Activated CD8-positive, alpha-beta memory T cell treated with anti-CD3 and anti-CD28 coated beads for 36 hours (primary cell): Measurements from ENCODE around the gene RAI1. TPM values are rescaled to one million over a fixed set of nuclear protein-coding genes. Genes with fewer than 3 reads are reported as not detected.

Source experiments
- CTCF ChIA-PET: fragments of 350-600 bp; sonication (Branson Sonifier 250); formaldehyde crosslinking; loops from one replicate; lab custom pipeline; 2021; ENCODE audit warnings: antibody characterized with exemption; lab: Charles Lee
- POLR2A ChIA-PET: fragments of 350-600 bp; sonication (Branson Sonifier 250); formaldehyde crosslinking; loops from one replicate; lab custom pipeline; 2021; ENCODE audit warnings: antibody characterized with exemption; lab: Charles Lee
- total RNA-seq, 2 experiments: library from RNA; stranded (reverse); gene quantifications; one replicate each; pipeline ENCODE4 v1.2.3, GENCODE V29; 2021

RAI1 gene
- total RNA-seq, 2 experiments from 2014 or later: 21.3 to 21.6 TPM

DNA sequence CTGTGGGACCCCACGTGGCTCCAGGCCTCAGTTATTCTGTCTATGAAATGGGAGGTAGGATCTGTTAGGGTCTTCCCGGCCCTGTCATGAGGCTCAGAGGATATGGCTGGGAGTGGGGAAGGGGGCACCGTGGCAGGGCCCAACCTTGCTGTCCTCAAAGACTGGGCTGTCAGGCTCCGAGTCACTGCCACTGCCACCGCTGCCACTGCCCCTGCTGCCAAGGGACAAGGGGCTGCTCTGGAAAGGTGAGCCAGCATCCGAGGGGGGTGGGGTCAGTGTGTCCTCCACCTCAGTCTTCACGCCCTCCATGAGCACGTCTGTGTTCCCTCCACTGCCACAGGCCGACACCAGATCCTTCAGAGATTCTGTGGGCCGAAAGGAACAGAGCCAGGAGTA is 136.3 kb downstream of the RAI1 start:
- ChIA-PET POLR2A (interaction anchor here (0.9 kb wide), 1 partner anchor 19 kb away, joined by 8 read pairs; the partner anchor contains the start of gene SREBF1), CTCF (interaction anchor here (3.7 kb wide), 1 partner anchor 42 kb away, joined by 12 read pairs; no protein-coding TSS in a partner anchor)

DNA sequence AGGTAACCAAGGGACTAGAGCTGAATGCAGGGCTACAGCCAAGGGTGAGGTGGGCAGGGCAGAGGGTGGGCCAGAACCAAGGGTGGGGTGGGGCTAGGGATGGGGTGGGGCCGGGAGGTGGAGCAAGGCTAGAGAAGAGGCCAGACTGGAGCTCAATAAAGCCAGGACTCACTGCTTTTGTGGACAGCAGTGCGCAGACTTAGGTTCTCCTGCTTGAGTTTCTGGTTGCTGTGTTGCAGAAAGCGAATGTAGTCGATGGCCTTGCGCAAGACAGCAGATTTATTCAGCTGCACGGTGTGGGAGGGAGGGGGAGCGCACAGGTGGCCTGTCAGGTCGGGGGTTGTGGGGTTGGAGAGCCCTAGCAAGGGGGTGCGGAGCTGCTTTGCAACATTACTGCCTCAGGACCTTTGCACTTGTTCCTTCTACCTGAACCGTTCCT is 136.8 kb downstream of the RAI1 start:
- CTCF ChIA-PET: interaction anchor here (3.0 to 3.7 kb wide), 2 partner anchors 36 to 42 kb away, joined by 10 to 12 read pairs; no protein-coding TSS in a partner anchor
- POLR2A ChIA-PET: interaction anchor here (0.9 kb wide), 1 partner anchor 18 kb away, joined by 8 read pairs; the partner anchor contains the start of gene SREBF1

DNA sequence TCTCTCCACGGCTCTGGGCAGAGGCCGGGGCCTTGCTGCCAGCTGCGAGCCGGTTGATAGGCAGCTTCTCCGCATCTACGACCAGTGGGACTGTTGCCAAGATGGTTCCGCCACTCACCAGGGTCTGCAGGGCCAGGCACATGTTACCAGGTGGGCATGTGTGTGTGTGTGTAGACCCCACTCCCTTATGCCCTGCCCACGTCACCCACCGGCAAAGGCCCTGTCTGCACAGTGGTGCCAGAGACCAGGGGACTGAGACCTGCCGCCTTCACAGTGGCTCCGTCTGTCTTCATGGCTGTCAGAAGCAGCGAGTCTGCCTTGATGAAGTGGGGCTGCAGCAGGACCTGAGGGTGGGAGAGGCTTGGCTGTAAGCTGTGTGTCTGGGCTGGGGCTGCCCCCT is 137.9 kb downstream of the RAI1 start:
- ChIA-PET POLR2A (interaction anchor here (3.2 kb wide), 1 partner anchor 17 kb away, joined by 16 read pairs; the partner anchor contains the start of gene SREBF1), CTCF (interaction anchor here (3.0 to 3.7 kb wide), 2 partner anchors 35 to 41 kb away, joined by 10 to 12 read pairs; no protein-coding TSS in a partner anchor)

DNA sequence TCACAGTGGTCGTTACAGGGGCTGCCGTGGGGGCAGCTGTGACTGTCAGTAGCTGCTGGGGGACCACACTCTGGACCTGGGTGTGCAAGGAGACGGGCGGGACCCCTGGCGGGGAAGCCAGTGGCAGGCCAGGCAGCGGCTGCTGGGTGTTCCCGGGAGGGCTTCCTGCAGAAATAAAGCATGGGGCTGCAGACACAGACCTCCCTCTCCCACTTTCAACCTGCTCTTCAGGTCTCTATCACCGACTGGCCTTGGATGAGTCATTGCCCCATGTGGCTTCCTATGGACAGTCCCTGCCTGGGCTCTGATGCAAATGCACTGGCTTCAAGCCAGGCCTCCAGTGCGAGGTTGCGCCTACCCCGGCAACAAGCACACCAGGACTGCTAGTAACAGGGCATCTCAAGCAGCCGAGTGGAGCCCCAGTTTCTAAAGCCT is 138.3 kb downstream of the RAI1 start:
- CTCF ChIA-PET: interaction anchor here (1.5 to 3.7 kb wide), 3 partner anchors 16 to 40 kb away, joined by 5 to 12 read pairs (median 10); no protein-coding TSS in a partner anchor

DNA sequence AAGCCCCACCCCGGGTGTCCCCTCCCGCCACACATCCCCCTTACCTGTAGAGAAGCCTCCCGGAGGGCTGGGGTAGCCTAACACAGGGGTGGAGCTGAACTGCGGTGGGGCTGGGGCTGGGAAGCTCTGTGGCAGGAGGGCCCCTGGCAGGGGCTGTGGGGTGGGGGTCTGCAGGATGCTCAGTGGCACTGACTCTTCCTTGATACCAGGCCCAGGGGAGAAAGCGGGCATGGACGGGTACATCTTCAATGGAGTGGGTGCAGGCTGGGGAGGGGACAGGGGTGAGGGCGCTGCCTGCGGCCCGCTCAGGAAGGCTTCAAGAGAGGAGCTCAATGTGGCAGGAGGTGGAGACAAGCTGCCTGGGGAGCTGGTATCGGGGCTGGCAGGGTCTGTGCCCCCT is 138.8 kb downstream of the RAI1 start:
- ChIA-PET POLR2A (interaction anchor here (0.6 to 3.2 kb wide), 3 partner anchors 11 to 136 kb away, joined by 3 to 16 read pairs (median 4); partner anchors contain the start of gene SREBF1), CTCF (interaction anchor here (1.2 to 3.7 kb wide), 5 partner anchors 7 to 40 kb away, joined by 3 to 12 read pairs (median 8); no protein-coding TSS in a partner anchor)

More for the DNA sequence above, 138.3 kb downstream of the RAI1 start:
- POLR2A ChIA-PET: interaction anchor here (0.6 to 3.2 kb wide), 3 partner anchors 10 to 136 kb away, joined by 3 to 16 read pairs (median 4); partner anchors contain the start of gene SREBF1

DNA sequence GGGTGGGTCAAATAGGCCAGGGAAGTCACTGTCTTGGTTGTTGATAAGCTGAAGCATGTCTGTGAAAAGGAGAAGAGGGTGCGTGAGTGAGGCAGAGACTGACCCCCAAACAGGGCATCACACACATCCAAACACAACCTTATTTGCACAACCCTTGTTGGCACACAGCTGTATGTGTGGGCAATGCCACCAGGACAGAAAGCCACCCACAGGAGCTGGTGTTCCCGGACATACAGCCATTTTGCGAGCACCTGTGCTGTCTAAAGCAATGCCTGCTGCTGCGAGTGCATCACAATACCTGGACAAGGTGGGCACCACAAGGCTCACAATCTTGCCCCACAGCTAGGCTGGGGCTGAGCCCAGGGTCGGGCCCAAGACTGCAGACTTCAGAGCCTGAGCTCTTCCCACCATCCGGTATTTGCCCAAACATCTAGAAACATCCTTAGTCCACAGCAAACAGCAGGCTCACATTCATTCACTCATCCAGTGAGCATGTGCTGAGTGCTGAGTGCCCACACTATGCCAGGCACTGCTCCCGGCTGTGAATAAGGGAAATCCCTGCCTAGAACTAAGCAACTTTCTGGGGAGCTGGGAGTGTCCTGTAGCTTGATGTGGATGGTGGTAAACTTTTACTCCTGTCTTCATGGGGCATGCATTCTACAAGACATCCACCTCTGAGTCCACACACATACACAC is 139.4 kb downstream of the RAI1 start:
- POLR2A ChIA-PET: interaction anchor here (1.4 to 3.2 kb wide), 2 partner anchors 11 to 16 kb away, joined by 3 to 16 read pairs; partner anchors contain the start of gene SREBF1
- CTCF ChIA-PET: interaction anchor here (0.6 to 3.7 kb wide), 6 partner anchors 8 to 98 kb away, joined by 3 to 12 read pairs (median 6); no protein-coding TSS in a partner anchor

DNA sequence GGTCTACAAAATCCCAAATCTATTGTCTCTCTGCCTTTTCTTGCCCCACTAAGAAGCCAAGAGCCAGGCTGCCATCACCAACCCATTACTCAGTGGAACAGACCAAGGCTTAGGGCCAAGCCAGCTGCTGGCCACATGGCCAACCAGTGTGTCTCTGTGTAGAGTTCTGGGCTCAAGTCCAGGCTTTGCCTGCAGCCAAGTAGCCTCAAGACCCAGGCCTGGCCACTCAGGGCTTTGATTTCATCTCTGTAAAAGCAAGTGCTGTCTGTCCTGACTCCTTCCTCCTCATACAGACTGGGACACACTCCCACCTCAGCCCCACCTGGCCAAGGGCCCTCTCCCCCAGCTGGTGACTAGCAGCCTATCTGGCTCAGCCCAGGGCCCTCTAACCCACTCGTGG is 140.9 kb downstream of the RAI1 start:
- POLR2A ChIA-PET: interaction anchor here (1.5 kb wide), 1 partner anchor 14 kb away, joined by 9 read pairs; the partner anchor contains the start of gene SREBF1
- CTCF ChIA-PET: interaction anchor here (0.9 to 1.6 kb wide), 2 partner anchors 10 to 33 kb away, joined by 3 to 7 read pairs; no protein-coding TSS in a partner anchor

DNA sequence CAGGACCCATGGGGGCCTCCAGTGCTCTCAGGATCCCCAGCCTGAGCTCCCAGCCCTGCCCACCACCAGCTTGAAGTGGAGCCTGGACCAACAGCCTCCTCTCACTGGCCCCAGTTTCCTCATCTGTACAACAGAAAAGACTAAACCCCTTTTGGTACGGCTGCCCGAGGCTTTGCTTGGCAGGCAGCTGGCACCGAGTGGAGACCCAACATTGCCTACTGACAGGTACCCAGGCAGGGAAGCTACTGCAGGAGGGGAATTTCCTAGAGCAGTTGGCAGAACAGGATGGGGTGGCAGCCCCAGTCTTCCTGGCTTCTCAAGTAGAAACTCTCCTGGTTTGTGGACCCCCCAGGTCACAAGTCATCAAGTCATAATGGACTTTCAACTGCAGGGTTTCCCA is 141.4 kb downstream of the RAI1 start:
- POLR2A ChIA-PET: interaction anchor here (1.5 kb wide), 1 partner anchor 14 kb away, joined by 9 read pairs; the partner anchor contains the start of gene SREBF1
- CTCF ChIA-PET: interaction anchor here (1.6 kb wide), 1 partner anchor 10 kb away, joined by 7 read pairs; no protein-coding TSS in a partner anchor

DNA sequence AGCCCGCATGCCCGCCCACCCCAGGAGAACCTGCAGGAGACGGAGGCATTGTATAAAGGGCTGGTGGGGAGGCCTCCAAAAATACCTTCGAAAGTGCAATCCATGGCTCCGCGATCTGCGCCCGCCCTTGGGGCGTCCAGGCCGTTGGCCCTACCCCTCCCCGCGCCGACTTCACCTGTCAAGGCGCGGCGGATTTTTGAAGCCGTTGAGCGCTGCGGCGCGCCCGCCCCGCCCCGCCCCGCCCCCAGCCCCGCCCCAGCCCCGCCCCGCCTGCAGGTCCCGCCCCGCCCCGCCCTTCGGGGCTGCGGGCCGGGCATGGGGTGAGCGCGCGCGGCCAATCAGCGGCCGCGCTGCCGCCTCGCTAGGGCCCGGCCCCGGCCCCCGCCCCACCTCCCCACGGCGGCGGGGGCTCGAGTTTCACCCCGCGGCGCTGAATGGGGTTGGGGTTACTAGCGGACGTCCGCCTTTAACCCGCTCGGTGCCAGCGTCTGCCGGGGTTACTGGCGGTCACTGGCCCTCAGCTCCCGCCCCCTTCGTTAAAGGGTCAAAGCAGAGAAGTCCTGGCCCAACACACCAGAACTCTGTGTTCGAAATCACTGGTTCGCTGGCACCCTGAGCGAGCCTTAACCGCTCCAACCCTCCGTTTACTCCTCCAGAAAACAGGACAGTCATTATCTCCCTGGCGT is 142.3 kb downstream of the RAI1 start:
- POLR2A ChIA-PET: interaction anchor here (4.2 kb wide), 1 partner anchor 11 kb away, joined by 47 read pairs; the partner anchor contains the start of gene SREBF1
- CTCF ChIA-PET: interaction anchor here (0.8 kb wide), 1 partner anchor 13 kb away, joined by 3 read pairs; the partner anchor contains the start of gene SREBF1

DNA sequence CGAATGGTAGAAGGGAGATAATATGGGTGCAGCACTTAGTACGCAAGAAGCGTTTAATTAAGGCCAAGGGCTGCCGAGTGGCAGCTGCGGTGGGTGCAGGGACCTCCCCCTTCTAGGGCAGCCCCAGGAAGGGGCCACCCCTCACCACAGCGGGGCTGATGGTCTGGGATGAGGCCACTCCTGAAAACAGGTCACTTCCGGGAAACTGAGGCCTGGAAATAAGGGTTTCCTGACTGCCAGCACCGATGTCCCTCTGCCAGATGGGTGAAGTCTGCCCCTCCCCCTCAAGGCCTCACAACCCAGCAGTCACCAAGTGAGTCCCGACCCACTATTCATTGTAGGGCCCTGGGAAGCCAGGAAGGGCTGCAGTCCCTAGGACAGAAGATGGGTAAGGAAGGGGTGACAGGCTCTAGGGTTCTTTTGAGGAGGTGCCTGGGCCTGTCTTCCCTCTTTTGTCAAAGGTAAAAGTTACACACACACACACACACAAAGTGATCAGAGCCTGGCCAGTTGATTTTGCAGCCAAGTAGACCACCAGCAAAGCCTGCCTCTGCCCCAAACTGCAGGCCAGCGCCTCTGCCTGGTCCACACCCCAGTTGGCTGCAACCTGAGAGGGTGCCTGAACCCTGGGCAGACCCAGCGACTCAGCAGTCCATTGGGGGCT is 143.0 kb downstream of the RAI1 start:
- ChIA-PET POLR2A (interaction anchor here (4.2 kb wide), 1 partner anchor 11 kb away, joined by 47 read pairs; the partner anchor contains the start of gene SREBF1), CTCF (no interaction called here)

DNA sequence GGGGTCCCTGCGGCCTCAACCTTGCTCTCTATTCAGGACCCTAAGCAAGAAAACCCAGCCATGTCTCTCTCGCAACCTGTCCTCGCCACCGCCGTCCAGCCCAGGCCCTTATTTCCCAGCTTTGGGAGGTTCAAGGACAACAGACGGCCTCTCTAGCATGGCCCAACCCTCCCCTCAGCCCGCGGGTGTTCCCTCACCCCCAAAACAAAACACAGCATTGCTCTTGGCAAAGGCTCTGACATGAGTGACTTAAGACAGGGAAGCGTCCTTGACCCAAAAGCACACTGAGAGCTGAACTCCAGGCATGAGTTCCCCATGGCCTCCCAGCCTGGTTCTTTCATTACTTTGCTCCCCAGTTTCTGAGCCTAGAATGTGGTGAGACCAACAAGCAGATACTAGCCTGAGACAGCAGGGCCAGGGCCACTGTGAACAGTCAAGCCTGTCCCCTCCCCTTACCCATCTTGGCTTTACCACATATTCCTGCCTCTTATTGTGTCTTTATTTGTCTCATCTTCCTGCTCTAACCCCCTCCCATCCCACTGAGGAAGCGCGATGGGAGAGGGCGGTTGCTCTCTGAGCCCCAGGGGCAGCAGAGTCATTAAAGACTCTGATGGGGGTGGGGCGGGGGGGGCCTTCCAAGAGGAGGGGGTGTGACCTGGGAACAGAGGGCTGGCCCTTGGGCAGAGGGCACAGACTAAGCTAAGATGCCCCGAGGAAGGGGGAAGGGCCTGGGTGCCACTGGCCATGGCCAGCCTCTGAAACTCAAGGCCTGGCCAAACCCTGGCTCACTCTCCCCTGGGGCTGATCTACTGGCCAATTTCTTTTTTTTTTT is 143.7 kb downstream of the RAI1 start:
- POLR2A ChIA-PET: interaction anchor here (4.2 kb wide), 1 partner anchor 10 kb away, joined by 47 read pairs; the partner anchor contains the start of gene SREBF1
- CTCF ChIA-PET: interaction anchor here (0.6 to 1.8 kb wide), 4 partner anchors 9 to 357 kb away, joined by 3 to 6 read pairs (median 4); no protein-coding TSS in a partner anchor

DNA sequence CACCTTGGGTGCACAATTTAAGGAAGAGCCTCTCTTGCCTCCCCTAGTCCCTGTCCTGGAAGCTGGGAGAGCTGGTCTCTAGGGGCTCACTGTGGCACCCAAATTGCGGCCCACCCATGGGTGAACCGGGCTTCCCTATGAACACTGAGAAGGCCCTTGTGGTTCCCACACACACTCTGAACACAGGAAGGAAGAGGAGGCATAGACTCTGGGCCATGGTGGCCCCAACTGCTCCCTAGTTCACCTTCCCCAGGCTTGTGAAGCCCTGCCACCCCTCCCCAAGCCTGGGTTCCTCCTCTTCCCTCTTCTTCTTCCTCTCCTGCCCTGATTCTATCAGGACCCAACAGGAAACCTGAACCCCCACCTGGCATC is 145.1 kb downstream of the RAI1 start:
- CTCF ChIA-PET: interaction anchor here (0.6 to 1.8 kb wide), 4 partner anchors 8 to 145 kb away, joined by 3 to 6 read pairs (median 4); no protein-coding TSS in a partner anchor
- POLR2A ChIA-PET: interaction anchor here (0.6 to 4.2 kb wide), 2 partner anchors 9 to 18 kb away, joined by 3 to 47 read pairs; partner anchors contain the start of gene SREBF1

DNA sequence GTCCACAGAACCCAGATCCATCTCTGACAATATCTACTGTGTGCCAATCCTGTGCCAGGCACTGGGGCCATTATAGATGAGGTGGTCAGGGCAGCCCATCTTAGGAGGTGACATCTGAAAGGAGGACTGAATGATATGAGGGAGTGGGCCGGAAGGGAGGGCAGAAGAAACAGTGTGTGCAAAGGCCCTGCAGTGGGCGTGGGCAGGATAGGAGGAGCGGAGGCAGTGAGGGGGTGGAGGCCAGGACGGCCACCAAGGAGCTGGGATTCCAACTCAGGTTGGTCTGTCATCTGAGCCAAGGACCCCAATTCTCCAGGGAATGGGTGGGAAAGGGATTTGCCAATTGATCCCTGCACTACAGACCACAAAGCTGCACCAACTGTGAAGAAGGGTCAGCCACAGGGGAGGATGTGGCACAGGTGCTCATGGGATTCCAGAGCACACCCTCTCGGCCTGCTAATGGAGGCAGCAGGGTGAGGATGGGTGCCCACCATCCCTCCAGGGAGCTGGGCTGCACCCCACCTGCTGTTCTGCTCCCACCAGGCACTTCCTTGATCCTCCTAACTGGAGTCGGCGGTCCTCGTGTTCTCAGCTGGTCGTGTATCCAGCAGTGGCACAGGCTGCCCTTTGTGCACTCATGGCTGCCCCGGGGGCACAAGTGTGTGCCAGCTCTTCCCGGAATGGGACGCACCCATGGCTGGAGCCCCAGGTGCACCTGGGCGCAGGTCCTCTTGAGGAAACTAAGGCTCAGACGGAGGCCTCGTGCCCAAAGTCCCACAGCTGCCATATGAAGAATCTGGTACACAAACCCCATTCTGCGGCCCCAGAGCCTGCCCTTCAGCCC is 145.9 kb downstream of the RAI1 start:
- CTCF ChIA-PET: interaction anchor here (1.1 to 1.9 kb wide), 3 partner anchors 15 to 28 kb away, joined by 3 to 4 read pairs (median 3); no protein-coding TSS in a partner anchor
- POLR2A ChIA-PET: interaction anchor here (1.0 to 4.2 kb wide), 2 partner anchors 8 to 14 kb away, joined by 3 to 47 read pairs; partner anchors contain the start of gene SREBF1

DNA sequence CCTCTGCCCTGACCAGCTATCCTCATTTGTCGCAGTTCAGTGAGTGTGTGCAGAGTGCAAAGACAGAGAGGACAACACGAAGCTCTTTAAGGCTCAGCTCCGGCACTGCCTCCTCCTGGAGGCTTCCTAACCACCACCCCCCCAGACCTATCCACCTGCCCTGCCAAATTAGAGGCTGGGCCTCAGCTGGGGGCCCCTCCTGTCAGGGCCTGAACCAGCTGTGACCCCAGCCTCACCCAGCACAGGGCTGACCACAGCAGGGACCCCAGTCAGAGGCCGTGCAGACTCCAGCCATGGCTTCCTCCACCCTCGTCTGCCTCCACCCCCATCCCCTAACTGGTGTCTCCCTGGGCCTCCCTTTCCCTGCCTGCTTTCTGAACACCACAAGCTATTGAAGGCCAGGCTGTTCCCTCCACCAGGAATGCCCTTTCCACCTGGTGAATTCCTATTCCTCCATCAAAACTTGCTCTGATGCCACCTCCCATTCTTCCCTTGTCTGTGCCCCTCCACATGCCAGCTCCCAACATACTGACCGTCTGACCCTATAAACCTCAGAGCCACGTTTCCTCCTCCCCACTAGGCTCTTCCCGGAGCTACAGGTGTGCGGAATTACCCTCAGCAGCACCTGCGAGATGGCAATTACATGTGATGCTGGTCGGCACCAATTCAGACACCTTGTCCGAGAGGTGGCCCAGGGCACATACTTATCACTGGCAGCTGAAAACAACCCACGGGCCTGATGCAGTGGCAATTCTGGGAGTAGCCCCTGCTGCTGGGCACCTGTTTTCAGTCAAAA is 146.8 kb downstream of the RAI1 start:
- ChIA-PET POLR2A (interaction anchor here (0.5 to 1.2 kb wide), 6 partner anchors 9 to 205 kb away, joined by 3 to 7 read pairs (median 3); partner anchors contain the start of gene SREBF1), CTCF (interaction anchor here (0.6 to 1.9 kb wide), 4 partner anchors 15 to 27 kb away, joined by 3 to 4 read pairs (median 3); no protein-coding TSS in a partner anchor)

DNA sequence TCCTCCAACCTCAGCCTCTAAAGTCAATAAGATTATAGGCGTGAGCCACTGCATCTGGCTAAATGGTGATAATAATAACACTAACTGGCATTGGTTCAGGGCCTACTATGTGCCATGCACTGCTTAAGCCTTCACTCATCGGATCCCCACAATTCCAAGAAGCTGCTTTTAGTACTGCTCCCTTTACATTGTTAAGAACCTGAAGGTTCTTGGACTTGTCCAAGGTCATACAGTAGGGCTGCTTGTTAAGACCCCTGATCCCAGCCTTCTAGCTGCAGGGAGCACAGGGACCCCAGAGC is 149.0 kb downstream of the RAI1 start:
- ChIA-PET POLR2A (interaction anchor here (1.4 kb wide), 1 partner anchor 25 kb away, joined by 3 read pairs; no protein-coding TSS in a partner anchor), CTCF (interaction anchor here (1.1 kb wide), 1 partner anchor 29 kb away, joined by 3 read pairs; no protein-coding TSS in a partner anchor)
